ENCODE measurements around the gene WNT5B.
"Not testable (repeated sequence)": the region's sequence is repeated elsewhere in the genome, so short reads cannot be mapped to it uniquely, and the experiment has no call there.

The WNT5B gene

GRCh38 chr12:1602706-1603105, 26.3 kb upstream of the WNT5B start:
- not testable (repeated sequence) for DNase-seq

- DNase-seq: no peak
Observed at GRCh38 chr12:1603269-1603993, 25.6 kb upstream of the WNT5B start.

DNA sequence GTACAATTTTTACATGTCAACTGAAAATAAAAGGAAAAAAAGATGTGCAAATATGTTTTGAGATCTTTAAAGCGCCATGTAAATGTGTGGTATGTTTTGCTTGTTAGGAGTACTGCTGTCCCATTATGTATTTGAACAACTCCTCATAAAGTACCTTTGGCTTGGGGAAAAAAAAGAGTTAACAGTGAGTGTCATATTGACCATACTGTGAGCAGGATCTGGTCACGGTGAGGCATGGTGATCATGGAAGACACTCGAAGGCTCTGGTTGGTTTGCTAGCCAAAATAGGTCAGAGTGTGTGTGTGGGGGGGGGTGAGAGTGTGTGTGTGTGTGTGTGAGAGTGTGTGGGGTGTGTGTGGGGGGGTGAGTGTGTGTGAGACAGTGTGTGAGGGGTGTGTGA, 24.6 kb upstream of the WNT5B start:
- no peak for DNase-seq

DNA sequence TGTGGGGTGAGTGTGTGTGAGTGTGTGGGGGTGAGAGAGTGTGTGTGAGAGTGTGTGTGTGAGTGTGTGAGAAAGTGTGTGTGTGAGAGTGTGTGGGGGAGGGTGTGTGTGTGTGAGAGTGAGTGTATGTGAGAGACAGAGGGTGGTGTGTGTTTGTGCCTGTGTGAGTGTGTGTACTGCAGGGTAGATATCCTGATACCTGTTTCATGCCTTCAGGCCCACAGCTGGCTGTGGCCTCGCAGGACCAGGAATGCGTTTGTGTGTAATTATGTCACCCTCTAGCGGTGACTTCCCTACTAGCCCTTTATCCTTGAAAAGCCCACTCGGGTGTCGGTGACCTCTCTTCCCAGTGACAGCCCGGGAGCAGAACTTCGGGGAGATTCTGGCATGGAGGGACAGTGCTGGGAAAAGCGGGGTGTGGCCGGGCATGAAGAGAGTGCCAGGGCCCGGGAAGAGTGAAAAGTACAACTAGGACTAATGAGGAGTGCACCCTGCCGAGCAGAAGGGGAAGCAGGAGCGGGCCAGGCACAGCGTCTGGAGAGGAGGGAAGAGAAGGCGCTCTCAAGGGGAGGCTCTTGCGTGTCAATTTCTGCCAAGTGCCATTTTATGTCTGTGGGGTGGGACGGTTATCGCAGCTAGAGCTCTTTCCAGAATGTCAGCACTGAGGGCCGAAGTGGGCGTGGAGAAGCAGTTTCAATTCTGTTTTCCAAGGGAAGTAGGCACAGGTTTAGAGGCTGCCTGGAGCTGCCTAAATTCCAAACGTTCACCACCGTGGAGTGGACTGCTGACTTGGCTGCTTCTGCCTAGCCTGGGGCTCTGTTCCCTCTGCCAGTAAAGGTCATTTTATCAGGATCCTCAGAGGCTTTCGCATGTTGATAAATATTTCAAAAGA, 23.7 kb upstream of the WNT5B start:
- peak; percentile 69 for DNase-seq

DNA sequence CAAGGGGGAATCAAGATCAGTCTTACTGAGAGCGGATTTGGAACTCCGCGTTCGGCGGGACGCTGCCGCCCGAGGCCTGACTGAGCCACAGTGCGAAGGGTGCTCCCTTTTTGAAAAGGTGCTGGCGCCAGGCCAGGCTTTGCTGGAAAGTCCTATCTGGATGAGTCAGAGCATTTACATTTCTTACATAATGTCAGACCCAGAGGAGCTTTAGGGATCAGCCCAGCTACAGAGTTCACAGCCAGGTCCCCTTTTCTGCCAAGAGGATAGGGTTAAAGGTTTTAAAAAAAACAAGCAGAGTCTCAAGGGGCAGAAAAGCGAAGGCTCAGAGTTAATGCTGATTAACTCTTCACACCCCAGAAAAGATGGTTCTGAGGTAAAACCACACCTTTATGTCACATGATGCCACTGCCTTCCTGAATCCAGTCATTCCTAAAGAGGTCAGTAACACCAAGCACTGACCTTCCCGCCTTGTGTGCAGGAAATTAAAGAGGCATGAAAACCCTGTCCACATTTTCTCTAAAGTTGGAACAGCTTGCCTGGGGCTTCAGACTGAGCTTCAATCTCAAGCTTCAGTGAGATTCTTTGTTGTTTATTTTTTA, 22.9 kb upstream of the WNT5B start:
- DNase-seq: peak; percentile 55

GRCh38 chr12:1607940-1608712, 20.9 kb upstream of the WNT5B start:
- DNase-seq: no peak

- DNase-seq: no peak
Observed at GRCh38 chr12:1608713-1609119, 20.3 kb upstream of the WNT5B start.

GRCh38 chr12:1610072-1610643, 18.9 kb upstream of the WNT5B start:
- no peak for DNase-seq

GRCh38 chr12:1611803-1612572, 17.0 kb upstream of the WNT5B start:
- no peak for DNase-seq

DNA sequence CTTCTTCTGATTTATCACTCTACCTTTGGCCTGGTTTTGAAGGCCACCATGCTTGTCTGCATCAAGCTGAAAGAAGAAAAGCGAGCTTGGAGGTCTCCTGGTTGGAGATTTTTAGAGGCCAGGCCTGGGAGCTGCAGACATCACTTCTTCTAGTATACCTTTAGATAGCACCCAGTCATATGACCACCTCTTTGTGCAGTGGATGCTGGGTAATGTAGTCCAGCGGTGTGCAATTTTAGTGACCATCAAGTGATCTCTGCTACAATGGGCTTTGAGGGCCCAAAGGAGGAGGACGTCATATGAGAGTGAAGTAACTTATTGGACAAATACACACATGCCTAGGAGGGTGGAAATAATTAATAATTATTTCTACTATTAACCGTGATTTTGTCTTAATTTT, 15.2 kb upstream of the WNT5B start:
- no peak for DNase-seq

GRCh38 chr12:1614360-1614759, 14.7 kb upstream of the WNT5B start:
- DNase-seq: no peak

DNA sequence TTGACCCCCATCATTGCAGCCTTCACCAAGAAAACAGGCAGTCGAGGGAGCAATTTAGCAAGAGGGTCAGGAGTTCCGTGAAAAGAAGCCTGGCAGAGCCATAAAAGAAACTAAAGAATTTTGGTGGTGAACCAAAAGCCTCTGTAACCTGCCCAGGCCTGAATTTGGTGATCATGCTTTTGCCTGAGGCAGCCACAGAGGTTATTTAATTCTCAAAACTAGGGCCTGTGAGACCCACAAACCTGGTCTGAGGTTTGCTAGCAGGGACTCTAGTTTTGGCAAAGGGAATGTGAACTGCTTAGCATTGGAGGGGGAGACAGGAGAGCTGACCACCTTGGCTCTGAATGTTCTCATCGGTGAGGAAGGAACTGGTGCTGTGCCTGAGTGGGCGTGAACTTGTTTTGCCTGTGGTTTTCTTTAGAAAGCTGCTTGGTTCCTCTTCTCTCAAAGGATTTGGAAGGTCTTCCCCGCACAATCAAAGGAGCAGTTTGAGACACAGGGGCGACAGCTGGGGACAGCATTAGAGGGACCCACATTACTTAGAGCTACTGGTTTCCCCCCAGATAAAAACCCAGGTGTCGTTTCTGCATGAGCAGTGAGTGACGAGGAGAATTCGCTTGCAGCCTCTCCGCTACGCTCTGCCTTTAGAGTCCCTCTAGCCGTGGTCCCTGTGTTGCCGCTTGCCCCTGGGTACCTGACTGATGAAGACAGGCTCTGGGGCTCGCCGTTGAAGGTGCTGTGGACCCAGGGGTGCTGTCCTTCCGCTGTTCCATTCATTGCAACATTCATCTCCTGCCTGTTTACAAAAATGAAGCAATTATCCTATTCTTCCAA, 12.6 kb upstream of the WNT5B start:
- no peak for DNase-seq

- DNase-seq: no peak
Observed at GRCh38 chr12:1618489-1618888, 10.5 kb upstream of the WNT5B start.

- no peak for DNase-seq
Observed at GRCh38 chr12:1619159-1619558, 9.9 kb upstream of the WNT5B start.

DNA sequence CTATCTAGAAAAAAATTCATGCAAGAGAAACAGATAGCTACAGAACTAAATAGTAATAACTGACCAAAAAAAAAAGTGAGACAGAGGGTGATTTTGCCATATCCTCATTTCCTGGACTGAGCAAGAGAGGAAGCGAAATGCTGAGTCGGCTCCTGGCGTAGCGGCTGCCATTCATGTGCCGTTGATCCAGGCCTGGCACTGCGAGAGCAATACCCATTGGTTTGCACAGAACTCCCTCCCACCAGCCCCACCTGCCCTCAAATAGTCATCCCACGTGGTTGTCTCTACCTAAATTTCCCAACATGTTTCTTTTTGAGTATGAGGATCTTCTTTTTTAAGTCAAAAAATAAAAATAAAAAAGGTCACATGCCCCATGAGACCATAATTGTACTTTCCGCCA, 9.4 kb upstream of the WNT5B start:
- DNase-seq: no peak

- DNase-seq: no peak
Observed at GRCh38 chr12:1620092-1620491, 8.9 kb upstream of the WNT5B start.

- DNase-seq: no peak
Observed at GRCh38 chr12:1622406-1622805, 6.6 kb upstream of the WNT5B start.

GRCh38 chr12:1629338-1630132, 504 bp downstream of the WNT5B start:
- peak; percentile 4 for DNase-seq

GRCh38 chr12:1630133-1630826, 1.2 kb downstream of the WNT5B start:
- peak; percentile 26 for DNase-seq
